ENCODE measurements around the gene GRIN1.

GRIN1 gene

DNA sequence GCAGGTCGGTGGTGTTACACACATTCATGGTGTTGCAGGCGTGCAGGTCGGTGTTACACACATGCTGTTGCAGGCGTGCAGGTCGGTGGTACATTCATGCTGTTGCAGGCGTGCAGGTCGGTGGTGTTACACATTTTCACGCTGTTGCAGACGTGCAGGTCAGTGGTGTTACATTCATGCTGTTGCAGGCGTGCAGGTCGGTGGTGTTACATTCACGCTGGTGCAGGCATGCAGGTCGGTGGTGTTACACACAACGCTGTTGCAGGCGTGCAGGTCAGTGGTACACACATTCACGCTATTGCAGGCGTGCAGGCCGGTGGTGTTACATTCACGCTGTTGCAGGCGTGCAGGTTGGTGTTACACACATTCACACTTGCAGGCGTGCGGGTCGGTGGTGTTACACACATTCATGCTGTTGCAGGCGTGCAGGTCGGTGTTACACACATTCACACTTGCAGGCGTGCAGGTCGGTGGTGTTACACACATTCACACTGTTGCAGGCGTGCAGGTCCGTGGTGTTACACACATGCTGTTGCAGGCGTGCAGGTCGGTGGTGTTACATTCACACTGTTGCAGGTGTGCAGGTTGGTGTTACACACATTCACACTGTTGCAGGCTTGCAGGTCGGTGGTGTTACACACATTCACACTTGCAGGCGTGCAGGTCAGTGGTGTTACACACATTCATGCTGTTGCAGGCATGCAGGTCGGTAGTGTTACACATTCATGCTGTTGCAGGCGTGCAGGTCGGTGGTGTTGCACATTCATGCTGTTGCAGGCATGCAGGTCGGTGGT, 35.6 kb upstream of the GRIN1 start:
- TF ChIP-seq, protein P1, sequence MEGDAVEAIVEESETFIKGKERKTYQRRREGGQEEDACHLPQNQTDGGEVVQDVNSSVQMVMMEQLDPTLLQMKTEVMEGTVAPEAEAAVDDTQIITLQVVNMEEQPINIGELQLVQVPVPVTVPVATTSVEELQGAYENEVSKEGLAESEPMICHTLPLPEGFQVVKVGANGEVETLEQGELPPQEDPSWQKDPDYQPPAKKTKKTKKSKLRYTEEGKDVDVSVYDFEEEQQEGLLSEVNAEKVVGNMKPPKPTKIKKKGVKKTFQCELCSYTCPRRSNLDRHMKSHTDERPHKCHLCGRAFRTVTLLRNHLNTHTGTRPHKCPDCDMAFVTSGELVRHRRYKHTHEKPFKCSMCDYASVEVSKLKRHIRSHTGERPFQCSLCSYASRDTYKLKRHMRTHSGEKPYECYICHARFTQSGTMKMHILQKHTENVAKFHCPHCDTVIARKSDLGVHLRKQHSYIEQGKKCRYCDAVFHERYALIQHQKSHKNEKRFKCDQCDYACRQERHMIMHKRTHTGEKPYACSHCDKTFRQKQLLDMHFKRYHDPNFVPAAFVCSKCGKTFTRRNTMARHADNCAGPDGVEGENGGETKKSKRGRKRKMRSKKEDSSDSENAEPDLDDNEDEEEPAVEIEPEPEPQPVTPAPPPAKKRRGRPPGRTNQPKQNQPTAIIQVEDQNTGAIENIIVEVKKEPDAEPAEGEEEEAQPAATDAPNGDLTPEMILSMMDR (conservative IDR thresholded peaks at IDR 0.05; ENCODE audit: low read depth, low read length) = no peak
- no peak for DNase-seq (ENCODE audit: low read depth)
- no peak overlapping the region for H3K4me3 ChIP-seq (ENCODE audit: low read depth, low read length)

DNA sequence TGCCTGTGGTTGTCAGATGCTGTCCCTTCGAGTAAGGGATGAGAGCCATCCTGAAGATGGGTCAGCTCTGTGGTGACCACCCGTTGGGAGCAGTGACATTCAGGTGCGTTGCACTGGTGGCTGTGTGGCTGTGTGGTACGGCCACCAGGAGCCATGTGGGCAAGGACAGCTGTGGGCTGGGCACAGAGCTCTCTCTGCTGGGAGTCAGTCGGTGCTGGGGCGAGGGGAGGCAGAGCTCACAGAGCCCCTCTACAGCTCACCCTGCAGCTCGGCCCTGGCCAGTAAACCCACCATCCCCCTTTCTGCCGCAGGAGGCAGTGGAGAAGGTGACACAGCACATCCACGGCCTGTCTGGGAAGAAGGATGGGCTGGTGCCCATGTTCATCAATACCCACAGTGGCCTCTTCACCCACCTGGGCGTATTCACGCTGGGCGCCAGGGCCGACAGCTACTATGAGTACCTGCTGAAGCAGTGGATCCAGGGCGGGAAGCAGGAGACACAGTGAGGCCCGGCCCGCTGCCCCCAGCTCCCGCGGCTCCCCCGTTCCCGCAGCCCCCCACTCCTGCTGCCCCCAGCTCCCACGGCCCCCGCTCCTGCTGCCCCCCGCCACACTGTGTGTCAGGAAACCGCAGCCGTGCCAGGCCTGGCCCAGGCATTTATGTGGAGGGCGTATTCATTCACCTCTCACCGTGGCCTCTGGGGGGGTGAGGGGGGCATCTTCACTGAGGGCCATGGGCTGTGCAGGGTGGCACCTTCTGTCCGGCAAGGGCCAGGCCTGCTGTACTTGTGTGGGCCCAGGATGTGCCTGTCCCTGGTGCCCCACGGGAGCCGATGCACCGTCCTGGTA, 32.9 kb upstream of the GRIN1 start:
- TF ChIP-seq, protein P1 (conservative IDR thresholded peaks at IDR 0.05; ENCODE audit: low read depth, low read length) = no peak
- H3K4me3 ChIP-seq (ENCODE audit: low read depth, low read length) = no peak overlapping the region
- no peak for DNase-seq (ENCODE audit: low read depth)

DNA sequence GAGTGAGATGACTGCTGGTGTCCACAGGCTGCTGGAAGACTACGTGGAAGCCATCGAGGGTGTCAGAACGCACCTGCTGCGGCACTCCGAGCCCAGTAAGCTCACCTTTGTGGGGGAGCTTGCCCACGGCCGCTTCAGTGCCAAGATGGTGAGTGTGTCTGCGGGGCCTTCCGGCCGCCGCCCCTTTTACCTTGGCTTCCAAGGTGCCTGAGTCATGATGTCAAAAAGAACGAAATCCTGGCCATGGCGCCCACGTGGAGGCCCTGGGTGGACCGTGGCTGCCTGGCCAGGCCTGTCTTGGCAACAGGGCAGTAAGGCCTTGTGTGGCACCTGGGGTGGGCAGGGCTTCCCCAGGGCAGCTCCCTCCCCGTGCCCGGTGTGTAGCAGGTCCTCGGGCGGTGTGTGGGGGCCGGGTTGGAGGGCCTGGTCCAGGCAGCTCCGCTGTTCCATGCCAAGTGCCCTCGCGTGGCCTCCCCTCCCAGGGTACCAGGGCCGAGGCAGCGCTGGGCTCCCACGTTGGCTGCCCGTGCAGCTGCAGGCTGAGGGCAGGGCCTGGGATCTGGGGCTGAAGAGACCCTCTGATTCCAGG, 32.2 kb upstream of the GRIN1 start:
- DNase-seq (ENCODE audit: low read depth) = no peak
- H3K4me3 ChIP-seq (ENCODE audit: low read depth, low read length) = no peak overlapping the region
- TF ChIP-seq, protein P1 (conservative IDR thresholded peaks at IDR 0.05; ENCODE audit: low read depth, low read length) = no peak

DNA sequence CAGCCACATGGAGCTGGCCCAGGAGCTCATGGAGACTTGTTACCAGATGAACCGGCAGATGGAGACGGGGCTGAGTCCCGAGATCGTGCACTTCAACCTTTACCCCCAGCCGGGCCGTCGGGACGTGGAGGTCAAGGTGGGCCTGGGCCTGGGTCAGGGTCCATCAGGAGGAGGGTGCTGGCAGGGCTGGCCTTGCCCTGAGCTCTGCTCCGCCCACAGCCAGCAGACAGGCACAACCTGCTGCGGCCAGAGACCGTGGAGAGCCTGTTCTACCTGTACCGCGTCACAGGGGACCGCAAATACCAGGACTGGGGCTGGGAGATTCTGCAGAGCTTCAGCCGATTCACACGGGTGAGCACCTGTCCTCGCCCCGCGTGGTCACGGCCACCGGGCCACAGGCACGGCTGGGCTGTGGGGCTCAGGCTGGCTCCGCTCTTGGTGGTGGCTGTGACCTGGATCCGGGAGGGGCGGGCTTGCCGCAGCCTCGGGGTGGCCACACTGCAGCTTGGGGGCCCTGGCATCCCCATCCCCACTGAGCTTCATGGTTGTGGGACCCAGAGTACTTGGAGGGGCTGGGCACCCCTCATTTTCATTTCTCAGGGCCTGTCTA, 31.5 kb upstream of the GRIN1 start:
- no peak overlapping the region for H3K4me3 ChIP-seq (ENCODE audit: low read depth, low read length)
- DNase-seq (ENCODE audit: low read depth) = no peak
- TF ChIP-seq, protein P1 (conservative IDR thresholded peaks at IDR 0.05; ENCODE audit: low read depth, low read length) = no peak

DNA sequence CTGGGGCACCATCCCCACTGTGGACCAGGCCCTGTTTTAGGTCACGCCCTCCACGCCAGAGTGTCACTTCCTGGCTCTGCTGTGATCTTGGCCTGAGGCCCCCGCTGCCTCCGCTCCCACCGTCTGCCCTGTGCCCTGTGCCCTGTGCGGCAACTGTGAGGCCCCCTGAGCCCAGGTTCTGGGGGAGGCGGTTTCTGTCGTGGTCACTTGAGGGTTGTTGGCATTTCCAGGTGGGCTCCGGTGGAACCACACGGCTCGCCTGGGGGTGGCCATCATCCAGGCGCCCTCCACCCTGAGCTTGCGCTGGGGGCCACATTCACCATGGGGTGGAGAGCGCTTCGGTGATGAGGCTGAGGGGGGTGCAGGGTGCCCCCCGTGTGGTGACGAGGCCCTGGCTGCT, 31.0 kb upstream of the GRIN1 start:
- no peak overlapping the region for H3K4me3 ChIP-seq (ENCODE audit: low read depth, low read length)
- TF ChIP-seq, protein P1 (conservative IDR thresholded peaks at IDR 0.05; ENCODE audit: low read depth, low read length) = no peak

DNA sequence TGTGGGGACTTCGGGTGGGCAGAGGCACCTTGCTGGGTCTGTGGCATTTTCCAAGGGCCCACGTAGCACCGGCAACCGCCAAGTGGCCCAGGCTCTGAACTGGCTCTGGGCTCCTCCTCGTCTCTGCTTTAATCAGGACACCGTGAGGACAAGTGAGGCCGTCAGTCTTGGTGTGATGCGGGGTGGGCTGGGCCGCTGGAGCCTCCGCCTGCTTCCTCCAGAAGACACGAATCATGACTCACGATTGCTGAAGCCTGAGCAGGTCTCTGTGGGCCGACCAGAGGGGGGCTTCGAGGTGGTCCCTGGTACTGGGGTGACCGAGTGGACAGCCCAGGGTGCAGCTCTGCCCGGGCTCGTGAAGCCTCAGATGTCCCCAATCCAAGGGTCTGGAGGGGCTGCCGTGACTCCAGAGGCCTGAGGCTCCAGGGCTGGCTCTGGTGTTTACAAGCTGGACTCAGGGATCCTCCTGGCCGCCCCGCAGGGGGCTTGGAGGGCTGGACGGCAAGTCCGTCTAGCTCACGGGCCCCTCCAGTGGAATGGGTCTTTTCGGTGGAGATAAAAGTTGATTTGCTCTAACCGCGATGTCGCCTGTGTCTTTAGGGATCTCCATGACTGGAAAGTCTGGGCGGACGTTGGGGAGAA, 30.2 kb upstream of the GRIN1 start:
- TF ChIP-seq, protein P1 (conservative IDR thresholded peaks at IDR 0.05; ENCODE audit: low read depth, low read length) = no peak
- DNase-seq (ENCODE audit: low read depth) = no peak
- H3K4me3 ChIP-seq (ENCODE audit: low read depth, low read length) = no peak overlapping the region

More for the DNA sequence above, 31.0 kb upstream of the GRIN1 start:
- DNase-seq (ENCODE audit: low read depth) = no peak

All from choroid plexus epithelial cell (primary cell).